Pancreas (tissue), 10 donors: ENCODE data around the gene EIF5B. TPM values are rescaled to one million over a fixed set of nuclear protein-coding genes. Genes with fewer than 3 reads are reported as not detected.

Experiments used
- ATAC-seq, 4 donors: fragments of 200-7000 bp; cut with Tn5 transposase; one replicate each; pipeline versions ENCODE4 v1.8.0 to v1.9.1; 2020; ENCODE audit warnings: mild to moderate bottlenecking in 4 of 4, moderate library complexity in 4 of 4
- DNase-seq, 6 donors: peaks; one replicate each; pipeline ENCODE4 v3.0.0-alpha.2; 2020
- FAIRE-seq: peaks from 2 replicates; lab custom pipeline; 2012; peaks lifted over from hg19 to GRCh38; lab: Jason Lieb, UNC
- H3K27ac ChIP-seq, 4 donors: fragments of 200-600 bp; sonication (generic); 1 replicate in 3 of 4; 2 replicates in 1 of 4; pipeline versions ENCODE4 v1.5.0 to v1.8.0; 2020
- H3K27me3 ChIP-seq, 4 donors: fragments of 200-600 bp; one replicate each; pipeline ENCODE4 v1.8.0; 2021
- H3K36me3 ChIP-seq, 3 donors: fragments of 200-600 bp; sonication (generic) in 1 of 3; one replicate each; pipeline versions ENCODE4 v1.5.0 to v1.8.0; 2020 to 2021
- H3K4me1 ChIP-seq, 3 donors: fragments of 200-600 bp; one replicate each; pipeline ENCODE4 v1.8.0; 2021
- H3K4me3 ChIP-seq, 4 donors: fragments of 200-600 bp; sonication (generic) in 2 of 4; one replicate each; pipeline versions ENCODE4 v1.5.0 to v1.8.0; 2020 to 2021
- H3K9me3 ChIP-seq, 4 donors: fragments of 200-600 bp; one replicate each; pipeline ENCODE4 v1.8.0; 2021
- CTCF ChIP-seq, 4 donors: fragments of 200-600 bp; sonication (generic) in 3 of 4; IDR thresholded peaks; one replicate each; pipeline versions ENCODE4 v1.5.0 to v1.8.0; 2021; ENCODE audit warnings: antibody characterized with exemption in 4 of 4
- WGBS, 2 donors: extraction: QIAGEN DNeasy Blood & Tissue Kit; methylation state at CpG; one replicate each; pipeline ENCODE4 v1.1.7; 2013; 5-methylcytosine and 5-hydroxymethylcytosine counted together
- intact Hi-C, 3 donors: fragments of 100-400 bp; cut with DNase I; formaldehyde crosslinking; loops; one replicate each; pipeline versions ENCODE4 v1.11.1 to v1.14.2; 2022
- polyA plus RNA-seq, 2 donors: library from polyadenylated mRNA; stranded (reverse); fragments of 200-250 nt; gene quantifications; one replicate each; pipeline ENCODE4 v1.2.3, GENCODE V29; 2013
- total RNA-seq, 6 donors: library from RNA; stranded (reverse); fragmentation: NEBNext Ultra II Directional in 4 of 6; extraction: Animal tissue kit (Norgen Biotek cat#: 25700) in 4 of 6; gene quantifications; one replicate each; pipeline versions ENCODE4 v1.2.1 to v1.2.4, GENCODE V29; 2021 to 2023
- donor health status: healthy with polysubstance abuse.
- donor health status: DM: no; HTN: no; CAD: no; lungs with moderate emphysema.
- donor health status: DM: no; HTN: no; CAD: no.
- donor health status: control.
- donor health status: control.
- donor health status: Bipolar disorder and iron deficiency.
- donor health status: DM: yes; HTN: yes; CAD: no.
- donor health status: DM: no; HTN: no; CAD: no.
- donor health status: DM: no; HTN: no; CAD: no.
- donor health status: DM: yes; HTN: yes; CAD: no.

EIF5B gene
- total and polyA plus RNA-seq, 8 donors: 15.2 to 55.1 (median 22.8) TPM

GRCh38 chr2:99401841-99402240 is 64.7 kb downstream of the EIF5B start:
- no peaks in the 10 kb centered on the region for H3K4me1 ChIP-seq
- no peaks in the 10 kb centered on the region for H3K27me3 ChIP-seq
- H3K36me3 ChIP-seq: peaks cover 0 to 61% (median 37%) of the 10 kb centered on the region in 3 donors
- no peaks in the 10 kb centered on the region for H3K9me3 ChIP-seq
- no peak overlapping the region for H3K4me3 ChIP-seq
- TF ChIP-seq CTCF (IDR thresholded peaks at IDR 0.05): no peak
- no peak for FAIRE-seq
- no peak overlapping the region for H3K27ac ChIP-seq
- intact Hi-C loops: no loop called here
- WGBS, 2 donors: 91 to 92% methylated on average over 4 of the region's 4 CpGs
- ATAC-seq: no peak
- DNase-seq: no peak

GRCh38 chr2:99403084-99403483 is 65.9 kb downstream of the EIF5B start:
- intact Hi-C loops: no loop called here
- no peak for TF ChIP-seq CTCF (IDR thresholded peaks at IDR 0.05)
- FAIRE-seq (no peak), DNase-seq (no peak), ATAC-seq (no peak)
- Histone ChIP-seq H3K36me3 (peaks cover 0 to 52% (median 35%) of the 10 kb centered on the region in 3 donors), H3K27me3 (no peaks in the 10 kb centered on the region), H3K27ac (no peak overlapping the region), H3K4me1 (no peaks in the 10 kb centered on the region), H3K9me3 (no peaks in the 10 kb centered on the region), H3K4me3 (no peak overlapping the region)

GRCh38 chr2:99403524-99403923 is 66.3 kb downstream of the EIF5B start:
- Histone ChIP-seq H3K4me1 (no peaks in the 10 kb centered on the region), H3K27ac (no peak overlapping the region), H3K4me3 (no peak overlapping the region), H3K36me3 (peaks cover 0 to 48% (median 31%) of the 10 kb centered on the region in 3 donors), H3K9me3 (no peaks in the 10 kb centered on the region), H3K27me3 (no peaks in the 10 kb centered on the region)
- intact Hi-C loops: no loop called here
- ATAC-seq (no peak), DNase-seq (no peak), FAIRE-seq (no peak)
- no peak for TF ChIP-seq CTCF (IDR thresholded peaks at IDR 0.05)
- 79 to 88% methylated on average over 4 of the region's 4 CpGs for WGBS, 2 donors

DNA sequence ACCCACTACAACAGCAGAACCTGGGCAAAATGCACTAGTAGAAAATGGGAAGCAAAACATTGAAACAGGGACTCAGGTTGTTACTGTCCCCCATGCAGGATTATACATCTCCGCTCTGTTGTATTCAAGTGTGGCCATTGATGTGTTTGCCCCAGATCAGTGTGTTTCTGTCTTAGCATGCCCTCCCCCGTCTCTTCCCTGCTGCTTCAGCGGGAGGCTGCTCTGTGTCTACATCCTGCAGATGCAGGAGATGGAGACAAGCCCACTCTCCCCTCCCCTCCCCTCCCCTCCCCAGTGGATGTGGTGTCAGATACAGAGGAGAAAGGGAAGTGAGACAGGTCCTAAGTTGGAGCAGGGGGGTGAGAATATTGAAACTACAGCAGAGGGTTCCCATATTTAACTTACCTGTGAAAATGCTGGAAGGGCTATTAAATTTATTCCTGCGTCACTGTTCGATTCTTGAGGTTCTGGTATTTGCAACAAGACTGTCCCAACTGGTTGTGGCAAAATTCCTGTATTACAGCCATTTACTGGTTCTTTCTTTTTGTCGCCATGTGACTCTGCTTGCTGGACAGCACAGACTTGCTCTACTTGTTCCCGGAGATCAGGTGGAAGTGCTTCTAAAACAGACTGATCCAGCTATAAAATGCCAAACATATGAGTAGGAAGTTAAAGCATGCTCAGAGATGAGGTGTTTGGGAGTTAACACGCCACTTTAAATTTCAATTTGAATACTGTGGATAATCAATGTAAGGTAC is 67.0 kb downstream of the EIF5B start:
- H3K9me3 ChIP-seq: no peaks in the 10 kb centered on the region
- peaks cover 0 to 41% (median 24%) of the 10 kb centered on the region in 3 donors for H3K36me3 ChIP-seq
- WGBS, 2 donors: 83 to 86% methylated on average over 8 of the region's 8 CpGs
- no peak overlapping the region for H3K27ac ChIP-seq
- ATAC-seq (peak in 1 of 4 donors; percentile 11), DNase-seq (no peak), FAIRE-seq (no peak)
- intact Hi-C loops: no loop called here
- no peaks in the 10 kb centered on the region for H3K27me3 ChIP-seq
- H3K4me1 ChIP-seq: no peaks in the 10 kb centered on the region
- TF ChIP-seq CTCF (IDR thresholded peaks at IDR 0.05): no peak
- no peak overlapping the region for H3K4me3 ChIP-seq
